ENCODE data around the gene ELF3. TPM values are rescaled to one million over a fixed set of nuclear protein-coding genes. Genes with fewer than 3 reads are reported as not detected.

Gene ELF3
- total and polyA plus RNA-seq, 2 of the 4 experiments (the other 2 are of a cell fraction) = under 0.01 to 0.38 TPM

GRCh38 chr1:201999625-202000238 is 10.7 kb upstream of the ELF3 start:
- peaks cover 0 to 3% of the 10 kb centered on the region in 2 experiments; a peak in 1 of 4 replicates for H3K79me1 ChIP-seq (ENCODE audit: low read depth in 1 of 2, low read length in 2 of 2)
- no peaks in the 10 kb centered on the region for H3K9me3 ChIP-seq (ENCODE audit: control insufficient read depth, insufficient read depth, low read length)
- in situ Hi-C loops (cut with MboI; ENCODE audit: low sequenced_read_pairs) (no loop called here), intact Hi-C loops (cut with micrococcal nuclease) (no loop called here), dilution Hi-C loops (cut with HindIII; ENCODE audit: low sequenced_read_pairs, unreplicated experiment) (no loop called here)
- H3K14ac ChIP-seq (replicated peaks; ENCODE audit: low read depth, low read length) = no peak overlapping the region
- no peak overlapping the region for H2BK15ac ChIP-seq (ENCODE audit: low read depth, low read length)
- CTCF ChIA-PET = interaction anchor here (0.5 to 1.4 kb wide), 7 partner anchors 18 to 131 kb away, joined by 3 to 4 read pairs (median 3); no protein-coding TSS in a partner anchor
- H4K20me1 ChIP-seq (ENCODE audit: insufficient read depth, low read length) = no peaks in the 10 kb centered on the region
- ATAC-seq (ENCODE audit: low read depth) = peak; percentile 73
- no peak overlapping the region for H4K91ac ChIP-seq (ENCODE audit: insufficient read depth, low read depth, low read length)
- no peak overlapping the region for H3K9ac ChIP-seq (ENCODE audit: low read depth, low read length)
- no peak overlapping the region for H3K56ac ChIP-seq (ENCODE audit: extremely low read depth, insufficient read depth, low read length)
- no peak overlapping the region for H4K8ac ChIP-seq (ENCODE audit: low read depth in 2 of 2, low read length in 2 of 2)
- POLR2A ChIA-PET (ENCODE audit: unreplicated experiment) = interaction anchor here (0.6 kb wide), 1 partner anchor 15 kb away, joined by 5 read pairs; no protein-coding TSS in a partner anchor
- no TSS peak for BruUV-seq (replicated peaks)
- H3K18ac ChIP-seq (ENCODE audit: low read depth, low read length) = no peak overlapping the region
- H3K4ac ChIP-seq (ENCODE audit: low read depth, low read length) = no peak overlapping the region
- no peak overlapping the region for H2BK20ac ChIP-seq (ENCODE audit: low read depth, low read length)
- no peak overlapping the region for H2AK5ac ChIP-seq (ENCODE audit: low read depth, low read length)
- no peak overlapping the region for H2AFZ ChIP-seq (replicated peaks; ENCODE audit: low read length, poor library complexity)
- DNase-seq = peak; percentile 53
- TF ChIP-seq RAD21 (IDR thresholded peaks at IDR 0.05; ENCODE audit: low read length) = peak; percentile 67
- TF ChIP-seq SMC3 (IDR thresholded peaks at IDR 0.05; ENCODE audit: low read depth, low read length) = peak; percentile 72
- TF ChIP-seq CEBPB (IDR thresholded peaks at IDR 0.05; ENCODE audit: low read depth, low read length) = no peak
- TF ChIP-seq CTCF (conservative IDR thresholded peaks at IDR 0.05; ENCODE audit: low read depth, low read length) = peak; percentile 64
- no peak overlapping the region for H3K27ac ChIP-seq (ENCODE audit: insufficient read depth, low read length)
- H3K4me3 ChIP-seq (ENCODE audit: insufficient read depth, low read depth, low read length) = no peak overlapping the region
- no peak overlapping the region for H2BK5ac ChIP-seq (ENCODE audit: low read depth, low read length, poor library complexity, severe bottlenecking)
- H3K27me3 ChIP-seq (ENCODE audit: control insufficient read depth, insufficient read depth, low read length) = no peaks in the 10 kb centered on the region
- peaks cover 63% of the 10 kb centered on the region for H3K36me3 ChIP-seq (ENCODE audit: control insufficient read depth, insufficient read depth, low read length)
- WGBS, 2 experiments (ENCODE audit: extremely low coverage in 2 of 2, insufficient read length in 1 of 2) = 56% methylated on average over 8 of the region's 16 CpGs; no CpG with 5 or more reads in 1 of the 2 experiments
- H2AK9ac ChIP-seq (replicated peaks; ENCODE audit: low read depth, low read length, poor library complexity) = no peak overlapping the region
- H2BK120ac ChIP-seq (ENCODE audit: low read depth, low read length) = no peak overlapping the region
- H3K23ac ChIP-seq (ENCODE audit: low read depth, low read length) = no peak overlapping the region
- H3K4me2 ChIP-seq (ENCODE audit: low read depth, low read length) = no peak overlapping the region
- no peaks in the 10 kb centered on the region for H3K9me1 ChIP-seq (ENCODE audit: insufficient read depth, low read length)
- H4K5ac ChIP-seq (ENCODE audit: low read depth, low read length) = no peak overlapping the region
- H3K4me1 ChIP-seq (ENCODE audit: control insufficient read depth, insufficient read depth, low read length) = no peaks in the 10 kb centered on the region
